Activated T-cell treated with anti-CD3 and anti-CD28 coated beads, Interleukin-2, amount 50 U/mL, for 24 hours (primary cell): ENCODE results near the gene ZSWIM3.

Experiments
- DNase-seq: peaks from one replicate; pipeline ENCODE4 v3.0.0-alpha.2; 2020
- H3K27ac Mint-ChIP-seq: 2 replicates; pipeline ENCODE4 v1.8.0; 2020; ENCODE audit warnings: mild to moderate bottlenecking, mixed read lengths
- H3K27me3 Mint-ChIP-seq: 2 replicates; pipeline ENCODE4 v1.8.0; 2020; ENCODE audit warnings: mixed read lengths
- H3K36me3 Mint-ChIP-seq: 2 replicates; pipeline ENCODE4 v1.8.0; 2020; ENCODE audit warnings: low read depth, mixed read lengths
- H3K4me1 Mint-ChIP-seq: 2 replicates; pipeline ENCODE4 v1.8.0; 2020; ENCODE audit warnings: low read depth, mixed read lengths
- H3K4me3 Mint-ChIP-seq: 2 replicates; pipeline ENCODE4 v1.8.0; 2020; ENCODE audit warnings: mild to moderate bottlenecking, moderate library complexity, mixed read lengths
- H3K9me3 Mint-ChIP-seq: 2 replicates; pipeline ENCODE4 v1.8.0; 2020; ENCODE audit warnings: mixed read lengths

ZSWIM3 gene

GRCh38 chr20:45841407-45842129 is 15.8 kb upstream of the ZSWIM3 start:
- H3K9me3 Mint-ChIP-seq, result no peaks in the 10 kb centered on the region

DNA sequence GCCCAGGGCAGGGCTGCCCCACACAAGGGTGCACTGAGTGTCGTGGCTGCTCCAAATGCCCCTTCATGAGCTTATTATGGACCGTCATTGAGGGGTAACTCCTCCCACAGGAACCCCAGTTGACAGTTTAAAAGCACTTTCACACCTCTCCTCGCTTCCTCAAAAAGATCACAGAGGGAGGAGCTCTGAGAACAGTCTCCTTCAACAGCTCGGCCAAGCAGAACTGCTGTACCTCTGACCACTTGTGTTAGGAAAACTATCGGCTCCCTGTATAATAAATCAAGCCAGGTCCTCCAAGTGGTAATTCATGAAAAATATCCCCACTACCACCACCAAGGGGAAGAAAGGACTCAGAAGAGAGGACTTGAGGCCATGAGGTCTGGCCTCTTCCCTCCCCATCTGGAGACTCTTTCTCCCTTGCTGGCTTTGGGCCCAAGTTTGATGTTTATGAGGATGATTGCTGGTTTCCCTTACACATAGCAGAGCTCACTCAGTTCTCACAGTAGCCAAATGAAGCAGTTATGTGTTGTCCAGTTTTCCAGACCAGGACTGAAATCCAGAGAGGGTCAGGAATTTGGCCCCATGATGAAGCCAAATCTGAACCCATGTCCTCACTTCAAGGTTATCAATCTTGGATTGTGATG is 15.1 kb upstream of the ZSWIM3 start:
- Mint-ChIP-seq H3K36me3 (peaks cover 53% of the 10 kb centered on the region), H3K27ac (no peak overlapping the region), H3K4me1 (no peaks in the 10 kb centered on the region), H3K4me3 (no peak overlapping the region), H3K27me3 (no peaks in the 10 kb centered on the region), H3K9me3 (no peaks in the 10 kb centered on the region)
- no peak for DNase-seq

More at GRCh38 chr20:45841407-45842129, 15.8 kb upstream of the ZSWIM3 start:
- H3K4me3 Mint-ChIP-seq, result no peak overlapping the region
- H3K27ac Mint-ChIP-seq, result no peak overlapping the region
- DNase-seq, result no peak
- peaks cover 49% of the 10 kb centered on the region for H3K36me3 Mint-ChIP-seq
- H3K27me3 Mint-ChIP-seq, result no peaks in the 10 kb centered on the region
- H3K4me1 Mint-ChIP-seq, result no peaks in the 10 kb centered on the region

- H3K9me3 Mint-ChIP-seq, result no peaks in the 10 kb centered on the region
- H3K4me1 Mint-ChIP-seq, result no peaks in the 10 kb centered on the region
- H3K27ac Mint-ChIP-seq, result no peak overlapping the region
- H3K27me3 Mint-ChIP-seq, result no peaks in the 10 kb centered on the region
- H3K4me3 Mint-ChIP-seq, result no peak overlapping the region
- H3K36me3 Mint-ChIP-seq, result peaks cover 60% of the 10 kb centered on the region
- no peak for DNase-seq
Measured at GRCh38 chr20:45843506-45843905, 13.9 kb upstream of the ZSWIM3 start.

- Mint-ChIP-seq H3K9me3 (no peaks in the 10 kb centered on the region), H3K4me3 (no peak overlapping the region), H3K36me3 (peaks cover 71% of the 10 kb centered on the region), H3K27me3 (no peaks in the 10 kb centered on the region), H3K4me1 (no peaks in the 10 kb centered on the region), H3K27ac (no peak overlapping the region)
- no peak for DNase-seq
Measured at GRCh38 chr20:45845452-45845851, 12.0 kb upstream of the ZSWIM3 start.

GRCh38 chr20:45848421-45848820 is 9.0 kb upstream of the ZSWIM3 start:
- H3K27me3 Mint-ChIP-seq, result no peaks in the 10 kb centered on the region

DNA sequence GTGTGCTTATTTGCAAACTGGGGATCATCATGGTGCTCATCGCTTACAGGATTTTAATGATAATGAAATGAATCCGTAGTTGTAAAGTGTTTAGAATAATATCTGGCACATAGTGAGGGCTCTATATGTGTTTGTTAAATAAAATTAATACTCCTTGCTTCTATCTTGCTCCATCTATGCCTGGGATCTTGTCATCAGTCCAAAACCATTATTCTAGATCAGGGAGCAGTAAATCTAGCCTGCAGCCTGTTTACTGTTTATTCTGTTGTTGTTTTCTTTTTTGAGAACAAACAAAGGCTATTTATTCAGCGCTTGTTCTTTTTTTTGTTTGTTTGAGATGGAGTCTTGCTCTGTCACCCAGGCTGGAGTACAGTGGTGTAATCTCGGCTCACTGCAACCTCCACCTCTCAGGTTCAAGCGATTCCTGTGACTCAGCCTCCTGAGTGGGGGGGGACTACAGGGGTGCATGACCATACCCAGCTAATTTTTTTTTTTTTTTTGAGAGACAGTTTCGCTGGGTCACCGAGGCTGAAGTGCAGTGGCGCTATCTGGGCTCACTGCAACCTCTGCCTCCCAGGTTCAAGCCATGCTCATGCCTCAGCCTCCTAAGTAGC is 8.3 kb upstream of the ZSWIM3 start:
- DNase-seq, result no peak
- H3K36me3 Mint-ChIP-seq, result peaks cover 75% of the 10 kb centered on the region
- peaks cover 9% of the 10 kb centered on the region for H3K4me1 Mint-ChIP-seq
- H3K27ac Mint-ChIP-seq, result no peak overlapping the region
- no peaks in the 10 kb centered on the region for H3K27me3 Mint-ChIP-seq
- H3K4me3 Mint-ChIP-seq, result no peak overlapping the region
- H3K9me3 Mint-ChIP-seq, result no peaks in the 10 kb centered on the region

More at GRCh38 chr20:45848421-45848820, 9.0 kb upstream of the ZSWIM3 start:
- H3K4me1 Mint-ChIP-seq, result peaks cover 5% of the 10 kb centered on the region
- no peak overlapping the region for H3K27ac Mint-ChIP-seq
- H3K9me3 Mint-ChIP-seq, result no peaks in the 10 kb centered on the region
- H3K4me3 Mint-ChIP-seq, result no peak overlapping the region
- H3K36me3 Mint-ChIP-seq, result peaks cover 75% of the 10 kb centered on the region
- no peak for DNase-seq

- Mint-ChIP-seq H3K36me3 (peaks cover 77% of the 10 kb centered on the region), H3K4me3 (no peak overlapping the region), H3K9me3 (no peaks in the 10 kb centered on the region), H3K4me1 (peaks cover 19% of the 10 kb centered on the region), H3K27ac (peak overlapping the region; percentile 23), H3K27me3 (no peaks in the 10 kb centered on the region)
- DNase-seq, result no peak
Measured at GRCh38 chr20:45850238-45850637, 7.2 kb upstream of the ZSWIM3 start.

DNA sequence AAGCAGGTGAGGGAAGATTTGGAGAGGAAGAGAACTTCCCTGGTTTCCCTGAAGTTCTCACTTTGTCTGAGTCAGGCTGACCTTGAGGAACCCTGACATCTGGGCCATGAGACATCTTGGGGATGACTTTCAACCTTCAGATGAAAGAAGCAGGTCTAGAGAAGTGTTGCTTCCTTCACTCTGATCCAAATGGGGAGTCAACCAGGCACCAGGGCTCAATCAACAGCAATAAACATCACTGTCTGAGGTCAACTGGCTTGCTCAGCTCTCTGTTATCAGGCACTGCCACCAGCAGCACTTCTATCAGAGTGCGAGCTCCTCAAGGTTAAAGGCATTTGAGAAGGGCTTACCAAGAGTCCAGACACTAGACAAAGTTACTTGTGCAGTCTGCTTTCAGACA is 6.5 kb upstream of the ZSWIM3 start:
- Mint-ChIP-seq H3K27ac (no peak overlapping the region), H3K27me3 (no peaks in the 10 kb centered on the region), H3K4me1 (peaks cover 23% of the 10 kb centered on the region), H3K4me3 (no peak overlapping the region), H3K9me3 (no peaks in the 10 kb centered on the region), H3K36me3 (peaks cover 70% of the 10 kb centered on the region)
- DNase-seq, result no peak

GRCh38 chr20:45851501-45851900 is 5.9 kb upstream of the ZSWIM3 start:
- H3K9me3 Mint-ChIP-seq, result no peaks in the 10 kb centered on the region

DNA sequence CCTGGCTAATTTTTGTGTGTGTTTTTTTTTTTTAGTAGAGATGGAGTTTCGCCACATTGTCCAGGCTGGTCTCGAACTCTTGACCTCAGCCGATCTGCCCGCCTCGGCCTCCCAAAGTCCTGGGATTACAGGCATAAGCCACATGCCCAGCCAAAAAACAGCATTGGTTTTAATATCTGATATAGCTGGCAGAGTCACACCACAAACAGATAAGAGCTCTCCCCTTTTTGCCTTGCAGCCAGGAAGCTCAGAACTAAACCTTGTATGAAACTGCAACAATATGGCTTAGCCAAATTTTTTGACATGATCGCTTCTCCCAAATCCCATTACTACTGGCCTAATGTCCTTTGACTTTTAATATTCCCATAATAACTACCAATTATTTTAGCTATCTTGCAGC is 5.1 kb upstream of the ZSWIM3 start:
- Mint-ChIP-seq H3K27ac (no peak overlapping the region), H3K4me1 (peaks cover 30% of the 10 kb centered on the region), H3K9me3 (no peaks in the 10 kb centered on the region), H3K4me3 (no peak overlapping the region), H3K36me3 (peaks cover 67% of the 10 kb centered on the region), H3K27me3 (no peaks in the 10 kb centered on the region)
- DNase-seq, result no peak

More at GRCh38 chr20:45851501-45851900, 5.9 kb upstream of the ZSWIM3 start:
- peaks cover 64% of the 10 kb centered on the region for H3K36me3 Mint-ChIP-seq
- no peak overlapping the region for H3K4me3 Mint-ChIP-seq
- peak overlapping the region; percentile 41 for H3K27ac Mint-ChIP-seq
- H3K27me3 Mint-ChIP-seq, result no peaks in the 10 kb centered on the region
- no peak for DNase-seq
- H3K4me1 Mint-ChIP-seq, result peaks cover 28% of the 10 kb centered on the region

DNA sequence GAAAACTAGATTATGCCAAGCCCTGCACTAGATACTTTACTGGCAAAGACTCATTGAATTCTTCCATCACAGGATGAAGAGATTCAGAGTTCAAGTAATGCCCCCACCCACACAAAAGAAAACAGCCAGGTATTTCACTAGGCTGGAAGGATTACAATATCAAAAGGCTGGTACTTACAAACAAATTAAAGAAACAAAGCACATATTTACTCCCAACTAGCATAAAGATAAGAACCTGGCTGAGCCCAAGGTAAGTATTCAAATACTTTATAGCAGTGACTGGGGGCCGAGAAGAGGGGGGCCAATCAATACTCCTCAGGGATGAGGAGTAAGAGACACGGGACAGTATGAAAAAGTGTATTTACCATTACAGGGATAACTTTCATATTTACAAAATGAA is 3.9 kb upstream of the ZSWIM3 start:
- DNase-seq, result no peak
- Mint-ChIP-seq H3K4me3 (no peak overlapping the region), H3K27ac (no peak overlapping the region), H3K36me3 (peaks cover 64% of the 10 kb centered on the region), H3K27me3 (no peaks in the 10 kb centered on the region), H3K9me3 (no peaks in the 10 kb centered on the region), H3K4me1 (peaks cover 40% of the 10 kb centered on the region)

DNA sequence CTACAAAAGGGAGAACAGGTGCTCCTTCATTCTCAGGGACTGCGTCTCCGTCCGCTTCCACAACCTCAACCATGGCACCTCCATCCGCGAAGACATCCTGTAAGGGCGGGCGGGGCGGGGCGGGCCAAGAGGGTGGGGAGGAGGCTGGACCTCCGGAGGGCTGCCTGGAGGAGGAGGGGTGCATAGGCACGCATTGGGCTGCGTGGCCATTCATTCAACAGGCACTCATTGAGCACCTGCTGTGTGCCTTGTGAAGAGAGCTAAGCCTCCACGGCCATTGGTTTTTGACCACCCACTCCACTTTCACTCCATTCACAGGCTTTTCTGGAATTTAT is 435 bp downstream of the ZSWIM3 start:
- Mint-ChIP-seq H3K27me3 (no peaks in the 10 kb centered on the region), H3K4me1 (peaks cover 53% of the 10 kb centered on the region), H3K27ac (peak overlapping the region; percentile 99), H3K4me3 (peak overlapping the region; percentile 97), H3K9me3 (no peaks in the 10 kb centered on the region), H3K36me3 (peaks cover 41% of the 10 kb centered on the region)
- no peak for DNase-seq

- Mint-ChIP-seq H3K9me3 (no peaks in the 10 kb centered on the region), H3K27me3 (no peaks in the 10 kb centered on the region), H3K27ac (no peak overlapping the region), H3K4me1 (peaks cover 43% of the 10 kb centered on the region), H3K4me3 (no peak overlapping the region), H3K36me3 (peaks cover 23% of the 10 kb centered on the region)
- no peak for DNase-seq
Measured at GRCh38 chr20:45859916-45860315, 2.5 kb downstream of the ZSWIM3 start.

- Mint-ChIP-seq H3K36me3 (peaks cover 20% of the 10 kb centered on the region), H3K27ac (no peak overlapping the region), H3K9me3 (no peaks in the 10 kb centered on the region), H3K4me1 (peaks cover 37% of the 10 kb centered on the region), H3K27me3 (no peaks in the 10 kb centered on the region), H3K4me3 (no peak overlapping the region)
- no peak for DNase-seq
Measured at GRCh38 chr20:45860560-45861220, 3.3 kb downstream of the ZSWIM3 start.
